Activated CD4-positive, alpha-beta T cell treated with anti-CD3 and anti-CD28 coated beads, Interleukin-2, amount 10 ng/mL, durations not matched to agents 7 days and 5 days (primary cell): Measurements from ENCODE around the gene PLAU. TPM values are rescaled to one million over a fixed set of nuclear protein-coding genes. Genes with fewer than 3 reads are reported as not detected.
"Not testable (repeated sequence)": the region's sequence is repeated elsewhere in the genome, so short reads cannot be mapped to it uniquely, and the experiment has no call there.

Experiments
- CTCF ChIA-PET: fragments of 350-600 bp; sonication (Branson Sonifier 250); formaldehyde crosslinking; loops from one replicate; lab custom pipeline; 2021; ENCODE audit warnings: antibody characterized with exemption; lab: Charles Lee
- POLR2A ChIA-PET: fragments of 350-600 bp; sonication (Branson Sonifier 250); formaldehyde crosslinking; loops from one replicate; lab custom pipeline; 2021; ENCODE audit warnings: antibody characterized with exemption; lab: Charles Lee
- DNase-seq: peaks from one replicate; pipeline ENCODE4 v3.0.0-alpha.2; 2020
- H3K27ac Mint-ChIP-seq: one replicate; pipeline ENCODE4 v1.8.0; 2021; ENCODE audit warnings: mild to moderate bottlenecking, moderate library complexity, mixed read lengths
- H3K27me3 Mint-ChIP-seq: one replicate; pipeline ENCODE4 v1.8.0; 2021; ENCODE audit warnings: mixed read lengths
- H3K36me3 Mint-ChIP-seq: one replicate; pipeline ENCODE4 v1.8.0; 2021; ENCODE audit warnings: low read depth, mixed read lengths
- H3K4me1 Mint-ChIP-seq: one replicate; pipeline ENCODE4 v1.8.0; 2021; ENCODE audit warnings: mixed read lengths
- H3K4me3 Mint-ChIP-seq: one replicate; pipeline ENCODE4 v1.8.0; 2021; ENCODE audit warnings: mild to moderate bottlenecking, moderate library complexity, mixed read lengths
- H3K9me3 Mint-ChIP-seq: one replicate; pipeline ENCODE4 v1.8.0; 2021; ENCODE audit warnings: mixed read lengths
- total RNA-seq, 2 experiments: library from RNA; stranded (reverse); gene quantifications; one replicate each; pipeline ENCODE4 v1.2.3, GENCODE V29; 2021

PLAU gene
- total RNA-seq, 2 experiments from 2014 or later, result 0.89 to 0.96 TPM

DNA sequence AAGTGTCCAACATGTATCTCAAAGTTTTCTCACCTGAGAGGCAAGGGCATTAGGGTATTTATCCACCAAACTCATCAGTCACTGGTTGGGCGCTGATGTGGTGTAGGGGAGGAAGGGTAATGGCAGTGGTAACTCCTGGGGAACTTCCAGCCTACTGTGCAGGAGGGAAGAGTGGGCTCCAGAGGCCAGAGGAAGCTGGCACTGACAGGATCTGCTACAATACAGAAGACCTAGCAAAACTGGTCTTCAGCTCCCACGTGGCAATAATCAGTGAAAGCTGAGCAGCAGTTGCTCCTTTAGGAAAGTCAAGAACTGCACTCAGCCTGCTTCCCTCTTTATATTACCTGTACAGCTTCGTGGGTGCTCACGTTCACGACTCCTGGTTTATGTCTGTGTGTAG, 19.4 kb upstream of the PLAU start:
- H3K4me1 Mint-ChIP-seq, result peaks cover 10% of the 10 kb centered on the region
- H3K36me3 Mint-ChIP-seq, result no peaks in the 10 kb centered on the region
- ChIA-PET POLR2A (no interaction called here), CTCF (interaction anchor here (0.6 to 10.3 kb wide), 7 partner anchors 8 to 57 kb away, joined by 3 to 161 read pairs (median 10); no protein-coding TSS in a partner anchor)
- H3K27me3 Mint-ChIP-seq, result peaks cover 13% of the 10 kb centered on the region
- no peak overlapping the region for H3K27ac Mint-ChIP-seq
- no peak for DNase-seq
- no peak overlapping the region for H3K4me3 Mint-ChIP-seq
- H3K9me3 Mint-ChIP-seq, result no peaks in the 10 kb centered on the region

GRCh38 chr10:73892310-73893030, 18.5 kb upstream of the PLAU start:
- ChIA-PET POLR2A (no interaction called here), CTCF (interaction anchor here (0.6 to 10.3 kb wide), 6 partner anchors 10 to 228 kb away, joined by 3 to 161 read pairs (median 6); no protein-coding TSS in a partner anchor)
- Mint-ChIP-seq H3K27me3 (peaks cover 13% of the 10 kb centered on the region), H3K36me3 (no peaks in the 10 kb centered on the region), H3K9me3 (no peaks in the 10 kb centered on the region), H3K4me3 (no peak overlapping the region), H3K27ac (no peak overlapping the region), H3K4me1 (peaks cover 9% of the 10 kb centered on the region)
- DNase-seq, result no peak

DNA sequence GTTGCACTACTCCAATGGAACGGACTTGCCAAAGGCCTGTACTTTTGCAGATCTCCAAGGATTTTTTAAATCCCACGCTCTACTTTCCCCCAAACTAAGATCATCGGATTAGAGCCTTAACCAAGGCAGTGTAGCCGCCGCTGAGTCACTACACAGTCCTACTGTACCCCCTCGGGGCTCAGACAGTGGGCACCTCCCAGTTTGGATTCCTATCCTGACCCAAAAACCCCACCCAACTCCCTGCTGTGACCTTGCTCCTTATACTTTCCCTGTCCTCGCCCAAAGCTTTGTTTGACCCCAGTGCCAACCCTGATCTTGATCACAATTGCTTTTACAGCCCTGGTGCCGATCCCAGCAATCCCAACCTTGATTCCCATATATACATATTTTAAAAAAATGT, 17.5 kb upstream of the PLAU start:
- DNase-seq, result no peak
- Mint-ChIP-seq H3K4me3 (no peak overlapping the region), H3K4me1 (peaks cover 9% of the 10 kb centered on the region), H3K9me3 (no peaks in the 10 kb centered on the region), H3K36me3 (no peaks in the 10 kb centered on the region), H3K27ac (no peak overlapping the region), H3K27me3 (peaks cover 13% of the 10 kb centered on the region)
- CTCF ChIA-PET, result interaction anchor here (1.1 to 10.3 kb wide), 8 partner anchors 7 to 48 kb away, joined by 3 to 161 read pairs (median 8); no protein-coding TSS in a partner anchor
- POLR2A ChIA-PET, result no interaction called here

- H3K4me1 Mint-ChIP-seq, result peaks cover 7% of the 10 kb centered on the region
- DNase-seq, result no peak
- ChIA-PET CTCF (interaction anchor here (0.8 to 10.3 kb wide), 9 partner anchors 8 to 47 kb away, joined by 3 to 161 read pairs (median 8); no protein-coding TSS in a partner anchor), POLR2A (interaction anchor here (0.6 to 0.7 kb wide), 2 partner anchors 36 to 108 kb away, joined by 3 to 4 read pairs; no protein-coding TSS in a partner anchor)
- peaks cover 13% of the 10 kb centered on the region for H3K27me3 Mint-ChIP-seq
- H3K36me3 Mint-ChIP-seq, result no peaks in the 10 kb centered on the region
- no peak overlapping the region for H3K4me3 Mint-ChIP-seq
- H3K27ac Mint-ChIP-seq, result no peak overlapping the region
- H3K9me3 Mint-ChIP-seq, result no peaks in the 10 kb centered on the region
Measured at GRCh38 chr10:73894245-73894971, 16.5 kb upstream of the PLAU start.

GRCh38 chr10:73895381-73895780, 15.6 kb upstream of the PLAU start:
- ChIA-PET POLR2A (interaction anchor here (0.7 kb wide), 1 partner anchor 37 kb away, joined by 4 read pairs; no protein-coding TSS in a partner anchor), CTCF (interaction anchor here (1.8 to 2.0 kb wide), 2 partner anchors 9 to 39 kb away, joined by 8 read pairs; no protein-coding TSS in a partner anchor)
- not testable (repeated sequence) for H3K27ac Mint-ChIP-seq, H3K9me3 Mint-ChIP-seq, H3K4me1 Mint-ChIP-seq, DNase-seq, H3K4me3 Mint-ChIP-seq, H3K36me3 Mint-ChIP-seq
- H3K27me3 Mint-ChIP-seq, result peaks cover 18% of the 10 kb centered on the region

GRCh38 chr10:73897693-73898092, 13.2 kb upstream of the PLAU start:
- H3K27me3 Mint-ChIP-seq, result peaks cover 19% of the 10 kb centered on the region
- no peak overlapping the region for H3K4me3 Mint-ChIP-seq
- H3K4me1 Mint-ChIP-seq, result peaks cover 7% of the 10 kb centered on the region
- CTCF ChIA-PET, result interaction anchor here (2.3 to 3.8 kb wide), 2 partner anchors 9 to 18 kb away, joined by 15 to 36 read pairs; no protein-coding TSS in a partner anchor
- H3K27ac Mint-ChIP-seq, result no peak overlapping the region
- POLR2A ChIA-PET, result no interaction called here
- no peak for DNase-seq
- no peaks in the 10 kb centered on the region for H3K36me3 Mint-ChIP-seq
- H3K9me3 Mint-ChIP-seq, result no peaks in the 10 kb centered on the region

DNA sequence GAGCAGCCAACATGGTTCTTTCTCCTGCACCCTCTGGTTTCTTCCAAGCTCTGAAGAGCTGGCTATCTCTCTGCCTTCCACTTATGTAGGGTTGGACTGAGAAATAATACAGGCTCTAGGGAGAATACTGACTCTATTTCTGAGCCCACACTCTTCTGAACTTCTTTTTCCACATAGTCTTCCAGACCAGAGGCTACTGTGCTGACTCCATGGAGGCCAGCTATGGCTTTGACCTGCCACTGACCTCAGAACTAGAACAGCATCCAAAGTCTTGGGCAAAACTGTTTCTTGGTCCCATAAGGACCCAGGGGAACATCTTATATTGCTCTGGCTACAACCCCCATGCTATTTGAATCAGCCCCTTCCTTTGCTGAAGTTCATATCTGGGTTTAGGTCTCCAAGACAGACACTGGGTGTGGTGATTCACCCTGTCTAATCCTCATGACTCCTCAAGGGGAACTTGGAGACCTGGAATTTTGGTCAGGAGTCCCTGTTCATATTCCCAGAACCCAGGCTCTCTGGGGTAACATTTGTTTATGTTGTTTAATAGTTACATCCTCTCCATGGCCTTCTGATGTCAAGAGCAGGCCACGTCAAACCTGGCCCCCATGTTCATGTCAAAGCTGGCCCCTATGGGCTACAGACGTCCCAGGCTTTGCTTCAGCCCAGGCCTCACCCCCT, 12.1 kb upstream of the PLAU start:
- no peaks in the 10 kb centered on the region for H3K9me3 Mint-ChIP-seq
- peaks cover 19% of the 10 kb centered on the region for H3K27me3 Mint-ChIP-seq
- H3K27ac Mint-ChIP-seq, result no peak overlapping the region
- H3K4me3 Mint-ChIP-seq, result no peak overlapping the region
- DNase-seq, result no peak
- POLR2A ChIA-PET, result interaction anchor here (0.6 kb wide), 1 partner anchor 20 kb away, joined by 4 read pairs; no protein-coding TSS in a partner anchor
- CTCF ChIA-PET, result interaction anchor here (0.6 to 3.8 kb wide), 8 partner anchors 9 to 307 kb away, joined by 3 to 36 read pairs (median 4); no protein-coding TSS in a partner anchor
- H3K36me3 Mint-ChIP-seq, result no peaks in the 10 kb centered on the region
- peaks cover 7% of the 10 kb centered on the region for H3K4me1 Mint-ChIP-seq

GRCh38 chr10:73899423-73899822, 11.5 kb upstream of the PLAU start:
- Mint-ChIP-seq H3K27me3 (peaks cover 19% of the 10 kb centered on the region), H3K9me3 (no peaks in the 10 kb centered on the region), H3K4me1 (peaks cover 3% of the 10 kb centered on the region), H3K27ac (no peak overlapping the region), H3K36me3 (no peaks in the 10 kb centered on the region), H3K4me3 (no peak overlapping the region)
- ChIA-PET POLR2A (interaction anchor here (0.6 kb wide), 1 partner anchor 21 kb away, joined by 4 read pairs; no protein-coding TSS in a partner anchor), CTCF (interaction anchor here (0.6 to 3.8 kb wide), 10 partner anchors 9 to 307 kb away, joined by 3 to 36 read pairs (median 4); no protein-coding TSS in a partner anchor)
- no peak for DNase-seq

DNA sequence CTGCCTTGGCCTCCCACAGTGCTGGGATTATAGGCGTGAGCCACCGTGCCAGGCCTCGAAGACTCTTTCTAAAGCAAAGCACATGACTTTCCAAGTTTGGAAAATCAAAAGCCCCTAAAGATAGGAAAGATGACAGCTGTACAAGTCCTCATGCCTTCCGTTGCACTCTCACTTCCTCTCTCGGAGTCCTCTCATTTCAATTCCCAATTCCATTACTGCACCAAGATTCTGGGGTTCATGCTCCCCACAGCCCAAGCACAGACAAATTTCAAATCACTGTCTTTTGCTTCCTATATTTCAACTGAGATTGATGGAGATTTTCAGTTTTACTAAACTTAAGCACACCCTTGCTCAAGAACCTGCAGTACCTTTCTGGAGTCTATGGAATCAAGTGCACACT, 10.9 kb upstream of the PLAU start:
- Mint-ChIP-seq H3K27ac (no peak overlapping the region), H3K27me3 (peaks cover 19% of the 10 kb centered on the region), H3K36me3 (no peaks in the 10 kb centered on the region), H3K4me1 (no peaks in the 10 kb centered on the region), H3K9me3 (no peaks in the 10 kb centered on the region), H3K4me3 (no peak overlapping the region)
- CTCF ChIA-PET, result interaction anchor here (0.8 to 3.8 kb wide), 6 partner anchors 11 to 66 kb away, joined by 3 to 36 read pairs (median 5); no protein-coding TSS in a partner anchor
- POLR2A ChIA-PET, result no interaction called here
- DNase-seq, result no peak

GRCh38 chr10:73901261-73901660, 9.7 kb upstream of the PLAU start:
- Mint-ChIP-seq H3K9me3 (no peaks in the 10 kb centered on the region), H3K27me3 (peaks cover 23% of the 10 kb centered on the region), H3K4me3 (no peak overlapping the region), H3K36me3 (no peaks in the 10 kb centered on the region), H3K4me1 (no peaks in the 10 kb centered on the region), H3K27ac (no peak overlapping the region)
- POLR2A ChIA-PET, result no interaction called here
- DNase-seq, result no peak
- CTCF ChIA-PET, result interaction anchor here (0.6 to 3.8 kb wide), 7 partner anchors 8 to 180 kb away, joined by 3 to 36 read pairs (median 4); no protein-coding TSS in a partner anchor

DNA sequence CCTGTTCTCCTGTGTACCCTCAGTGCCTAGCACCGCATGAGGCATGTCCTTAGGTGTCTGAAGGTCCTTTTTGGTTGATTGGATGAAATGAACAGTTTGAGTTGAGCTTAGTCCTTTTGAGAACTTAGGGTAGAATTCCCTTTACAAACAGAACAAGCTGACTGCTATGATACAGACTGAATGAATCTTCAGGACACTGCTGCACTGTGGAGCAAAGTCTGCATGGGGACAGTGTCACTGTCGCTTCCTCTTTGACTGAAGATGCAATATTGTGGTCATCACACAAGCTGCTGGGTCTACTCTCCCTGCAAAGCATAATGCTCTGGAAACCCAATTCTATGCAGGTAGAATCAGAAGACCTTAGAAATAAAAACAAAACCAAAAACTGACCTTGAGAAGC, 8.6 kb upstream of the PLAU start:
- no peak for DNase-seq
- no peaks in the 10 kb centered on the region for H3K36me3 Mint-ChIP-seq
- H3K4me3 Mint-ChIP-seq, result no peak overlapping the region
- ChIA-PET CTCF (interaction anchor here (0.5 to 3.2 kb wide), 10 partner anchors 8 to 248 kb away, joined by 3 to 13 read pairs (median 3); no protein-coding TSS in a partner anchor), POLR2A (no interaction called here)
- H3K9me3 Mint-ChIP-seq, result no peaks in the 10 kb centered on the region
- peaks cover 23% of the 10 kb centered on the region for H3K27me3 Mint-ChIP-seq
- no peak overlapping the region for H3K27ac Mint-ChIP-seq
- H3K4me1 Mint-ChIP-seq, result peaks cover 2% of the 10 kb centered on the region
